Measurements from ENCODE around the gene TSHZ3.

Gene TSHZ3

GRCh38 chr19:31349160-31349881 lies at the start of gene TSHZ3:
TSS of gene TSHZ3 (minus strand) at chr19:31349436. CDS start at chr19:31349219, 217 bp downstream.
- peak; percentile 49 for DNase-seq

- DNase-seq, result no peak
Measured at GRCh38 chr19:31397308-31397707, 48.1 kb upstream of the TSHZ3 start.

- no peak for DNase-seq
Measured at GRCh38 chr19:31392464-31392863, 43.2 kb upstream of the TSHZ3 start.

- DNase-seq, result no peak
Measured at GRCh38 chr19:31391518-31391917, 42.3 kb upstream of the TSHZ3 start.

GRCh38 chr19:31390711-31391110 lies 41.5 kb upstream of the TSHZ3 start:
- DNase-seq, result no peak

GRCh38 chr19:31389874-31390273 lies 40.6 kb upstream of the TSHZ3 start:
- DNase-seq, result no peak

GRCh38 chr19:31387717-31388301 lies 38.6 kb upstream of the TSHZ3 start:
- no peak for DNase-seq

GRCh38 chr19:31386806-31387205 lies 37.6 kb upstream of the TSHZ3 start:
- DNase-seq, result no peak

- no peak for DNase-seq
Measured at GRCh38 chr19:31385744-31386143, 36.5 kb upstream of the TSHZ3 start.

GRCh38 chr19:31383553-31383952 lies 34.3 kb upstream of the TSHZ3 start:
- no peak for DNase-seq

GRCh38 chr19:31380854-31381253 lies 31.6 kb upstream of the TSHZ3 start:
- DNase-seq, result no peak

- no peak for DNase-seq
Measured at GRCh38 chr19:31378404-31378803, 29.2 kb upstream of the TSHZ3 start.

- DNase-seq, result no peak
Measured at GRCh38 chr19:31377736-31378135, 28.5 kb upstream of the TSHZ3 start.

- no peak for DNase-seq
Measured at GRCh38 chr19:31372246-31372781, 23.1 kb upstream of the TSHZ3 start.

GRCh38 chr19:31370216-31370615 lies 21.0 kb upstream of the TSHZ3 start:
- DNase-seq, result no peak

- DNase-seq, result no peak
Measured at GRCh38 chr19:31364963-31365362, 15.7 kb upstream of the TSHZ3 start.

- DNase-seq, result no peak
Measured at GRCh38 chr19:31361728-31362127, 12.5 kb upstream of the TSHZ3 start.

GRCh38 chr19:31357315-31357673 lies 8.1 kb upstream of the TSHZ3 start:
- DNase-seq, result no peak

- DNase-seq, result peak; percentile 49
Measured at GRCh38 chr19:31356587-31357314, 7.5 kb upstream of the TSHZ3 start.

GRCh38 chr19:31355665-31356289 lies 6.5 kb upstream of the TSHZ3 start:
- no peak for DNase-seq

- DNase-seq, result no peak
Measured at GRCh38 chr19:31354799-31355664, 5.8 kb upstream of the TSHZ3 start.

- no peak for DNase-seq
Measured at GRCh38 chr19:31354316-31354715, 5.1 kb upstream of the TSHZ3 start.

Data from CD4-positive, alpha-beta T cell treated with Interferon gamma for 1 hour (primary cell).